IMR-90 (cell line): ENCODE data around the gene NUDT8. TPM values are rescaled to one million over a fixed set of nuclear protein-coding genes. Genes with fewer than 3 reads are reported as not detected.

Experiments used
- ATAC-seq: fragments of 200-7000 bp; cut with Tn5 transposase; 2 replicates; pipeline ENCODE4 v1.9.1; 2020; ENCODE audit warnings: low read depth, mild to moderate bottlenecking, moderate library complexity
- BruUV-seq: library from RNA; stranded (reverse); fragments of 400-500 nt; replicated peaks from 2 replicates; lab custom pipeline; 2021; lab: Mats Ljungman, UMichigan
- CTCF ChIA-PET: fragments of 300-600 bp; formaldehyde crosslinking; extraction: SDS; loops from one replicate; lab custom pipeline; 2021; ENCODE audit warnings: antibody characterized with exemption; lab: Yijun Ruan, JAX
- POLR2A ChIA-PET: fragments of 300-600 bp; sonication (Branson Sonifier 250); formaldehyde crosslinking; loops from one replicate; lab custom pipeline; 2022; ENCODE audit warnings: antibody characterized with exemption; ENCODE audit not compliant: unreplicated experiment; lab: Charles Lee
- DNase-seq: peaks from one replicate; pipeline ENCODE4 v3.0.0; 2013
- H2AFZ ChIP-seq: replicated peaks from 2 replicates; pipeline ENCODE3; 2013; ENCODE audit warnings: low read length, mild to moderate bottlenecking; ENCODE audit not compliant: poor library complexity
- H2AK5ac ChIP-seq: 2 replicates; pipeline ENCODE4 v1.6.1; 2013; ENCODE audit warnings: low read depth, low read length, inconsistent platforms
- H2AK9ac ChIP-seq: replicated peaks from 2 replicates; pipeline ENCODE3; 2013; ENCODE audit warnings: mild to moderate bottlenecking, low read depth, low read length, moderate library complexity; ENCODE audit not compliant: poor library complexity
- H2BK120ac ChIP-seq: 2 replicates; pipeline ENCODE4 v1.6.1; 2013; ENCODE audit warnings: low read depth, low read length, inconsistent platforms
- H2BK15ac ChIP-seq: 3 replicates; pipeline ENCODE4 v1.6.1; 2013; ENCODE audit warnings: low read depth, low read length, inconsistent platforms
- H2BK20ac ChIP-seq: 2 replicates; pipeline ENCODE4 v1.6.1; 2013; ENCODE audit warnings: low read depth, mild to moderate bottlenecking, inconsistent platforms, low read length, moderate library complexity
- H2BK5ac ChIP-seq: 2 replicates; pipeline ENCODE4 v1.6.1; 2013; ENCODE audit warnings: mild to moderate bottlenecking, low read depth, low read length, inconsistent platforms; ENCODE audit not compliant: poor library complexity, severe bottlenecking
- H3K14ac ChIP-seq: replicated peaks from 2 replicates; pipeline ENCODE4 v1.6.1; 2013; ENCODE audit warnings: low read depth, low read length, inconsistent platforms
- H3K18ac ChIP-seq: 2 replicates; pipeline ENCODE4 v1.6.1; 2013; ENCODE audit warnings: low read depth, low read length, control low read depth
- H3K23ac ChIP-seq: 2 replicates; pipeline ENCODE4 v1.6.1; 2013; ENCODE audit warnings: low read depth, low read length, inconsistent platforms
- H3K27ac ChIP-seq: 2 replicates; pipeline ENCODE4 v1.5.1; 2013; ENCODE audit warnings: mild to moderate bottlenecking, control low read depth, low read length; ENCODE audit not compliant: insufficient read depth
- H3K27me3 ChIP-seq: 2 replicates; pipeline ENCODE4 v1.6.1; 2013; ENCODE audit warnings: low read length; ENCODE audit not compliant: control insufficient read depth, insufficient read depth
- H3K36me3 ChIP-seq: 2 replicates; pipeline ENCODE4 v1.6.1; 2013; ENCODE audit warnings: low read length, mixed read lengths; ENCODE audit not compliant: control insufficient read depth, insufficient read depth
- H3K4ac ChIP-seq: 2 replicates; pipeline ENCODE4 v1.6.1; 2013; ENCODE audit warnings: low read depth, low read length, inconsistent platforms
- H3K4me1 ChIP-seq: 2 replicates; pipeline ENCODE4 v1.6.1; 2013; ENCODE audit warnings: low read length, mixed read lengths; ENCODE audit not compliant: control insufficient read depth, insufficient read depth
- H3K4me2 ChIP-seq: 2 replicates; pipeline ENCODE4 v1.6.1; 2013; ENCODE audit warnings: low read depth, mild to moderate bottlenecking, control low read depth, low read length, moderate library complexity
- H3K4me3 ChIP-seq: 2 replicates; pipeline ENCODE4 v1.5.1; 2013; ENCODE audit warnings: low read depth, mild to moderate bottlenecking, control low read depth, low read length, moderate library complexity; ENCODE audit not compliant: insufficient read depth
- H3K56ac ChIP-seq: 2 replicates; pipeline ENCODE4 v1.6.1; 2013; ENCODE audit warnings: low read length, inconsistent platforms; ENCODE audit not compliant: insufficient read depth; ENCODE audit errors: extremely low read depth
- H3K79me1 ChIP-seq, 2 experiments: 2 replicates each; pipeline ENCODE4 v1.6.1; 2013; ENCODE audit warnings: low read length in 2 of 2, inconsistent platforms in 1 of 2, low read depth in 1 of 2
- H3K9ac ChIP-seq: 2 replicates; pipeline ENCODE4 v1.6.1; 2013; ENCODE audit warnings: low read depth, low read length, control low read depth
- H3K9me1 ChIP-seq: 2 replicates; pipeline ENCODE4 v1.6.1; 2013; ENCODE audit warnings: low read length, inconsistent platforms; ENCODE audit not compliant: insufficient read depth
- H3K9me3 ChIP-seq: 2 replicates; pipeline ENCODE4 v1.6.1; 2013; ENCODE audit warnings: low read length; ENCODE audit not compliant: control insufficient read depth, insufficient read depth
- H4K20me1 ChIP-seq: 2 replicates; pipeline ENCODE4 v1.6.1; 2013; ENCODE audit warnings: low read length, inconsistent platforms; ENCODE audit not compliant: insufficient read depth
- H4K5ac ChIP-seq: 2 replicates; pipeline ENCODE4 v1.6.1; 2013; ENCODE audit warnings: mild to moderate bottlenecking, low read depth, low read length, control low read depth
- H4K8ac ChIP-seq, 2 experiments: 2 replicates each; pipeline ENCODE4 v1.6.1; 2013; ENCODE audit warnings: low read depth in 2 of 2, low read length in 2 of 2, control low read depth in 1 of 2, inconsistent platforms in 1 of 2
- H4K91ac ChIP-seq: 2 replicates; pipeline ENCODE4 v1.6.1; 2013; ENCODE audit warnings: low read depth, low read length, inconsistent platforms; ENCODE audit not compliant: insufficient read depth
- BHLHE40 ChIP-seq: fragments of 150-350 bp; IDR thresholded peaks from 2 replicates; pipeline ENCODE4 v1.6.1; 2016; ENCODE audit warnings: mild to moderate bottlenecking, low read depth, low read length
- FOS ChIP-seq: fragments of 150-350 bp; IDR thresholded peaks from 2 replicates; pipeline ENCODE4 v1.6.1; 2016; ENCODE audit warnings: low read depth, low read length
- MAFK ChIP-seq: IDR thresholded peaks from 2 replicates; pipeline ENCODE4 v1.6.1; 2012; ENCODE audit warnings: low read depth, low read length, improper control_type of control experiment
- NFE2L2 ChIP-seq: fragments of 150-350 bp; IDR thresholded peaks from 2 replicates; pipeline ENCODE4 v1.6.1; 2016; ENCODE audit warnings: low read depth, mild to moderate bottlenecking, low read length
- POLR2A ChIP-seq: IDR thresholded peaks from 2 replicates; pipeline ENCODE4 v1.6.1; 2012; ENCODE audit warnings: mild to moderate bottlenecking, low read depth, low read length
- WGBS, 2 experiments: methylation state at CpG; one replicate each; pipeline versions ENCODE4 v1.1.5 to v1.1.7; 2013; ENCODE audit warnings: missing lambda C conversion rate in 2 of 2; ENCODE audit not compliant: insufficient read length in 1 of 2; ENCODE audit errors: extremely low coverage in 2 of 2; 5-methylcytosine and 5-hydroxymethylcytosine counted together
- dilution Hi-C: fragments of 300-500 bp; cut with HindIII; formaldehyde crosslinking; loops from one replicate; pipeline ENCODE4 v1.14.3; 2018; ENCODE audit warnings: low sequenced_read_pairs; ENCODE audit not compliant: unreplicated experiment
- in situ Hi-C: fragments of 300-500 bp; cut with MboI; formaldehyde crosslinking; loops from 3 replicates; pipeline ENCODE4 v1.14.3; 2019; ENCODE audit warnings: low sequenced_read_pairs, inconsistent platforms, mixed read lengths
- intact Hi-C: fragments of 100-400 bp; cut with micrococcal nuclease; formaldehyde crosslinking; loops from 2 replicates; pipeline ENCODE4 v1.10.0; 2022
- polyA plus RNA-seq, 3 experiments: library from polyadenylated mRNA; depleted of rRNA; stranded (reverse); fragments of >200 nt; gene quantifications; 2 replicates each; pipeline ENCODE4 v1.2.3, GENCODE V29; 2012; ENCODE audit warnings: low replicate concordance in 1 of 3
- total RNA-seq: library from RNA; depleted of rRNA; stranded (reverse); fragments of >200 nt; gene quantifications from 2 replicates; pipeline ENCODE4 v1.2.3, GENCODE V29; 2012
- TF ChIP-seq, protein P1 (sequence below): fragments of 150-350 bp; IDR thresholded peaks from 2 replicates; pipeline ENCODE4 v1.6.1; 2016; ENCODE audit warnings: low read depth, mild to moderate bottlenecking, low read length, moderate library complexity, borderline replicate concordance
- TF ChIP-seq, protein P2 (sequence below): conservative IDR thresholded peaks from 2 replicates; pipeline ENCODE4 v1.5.1; 2012; ENCODE audit warnings: mild to moderate bottlenecking, low read depth, low read length, improper control_type of control experiment

Gene NUDT8
- total and polyA plus RNA-seq, 2 of the 4 experiments (the other 2 are of a cell fraction) = 1.4 to 2.5 TPM

DNA sequence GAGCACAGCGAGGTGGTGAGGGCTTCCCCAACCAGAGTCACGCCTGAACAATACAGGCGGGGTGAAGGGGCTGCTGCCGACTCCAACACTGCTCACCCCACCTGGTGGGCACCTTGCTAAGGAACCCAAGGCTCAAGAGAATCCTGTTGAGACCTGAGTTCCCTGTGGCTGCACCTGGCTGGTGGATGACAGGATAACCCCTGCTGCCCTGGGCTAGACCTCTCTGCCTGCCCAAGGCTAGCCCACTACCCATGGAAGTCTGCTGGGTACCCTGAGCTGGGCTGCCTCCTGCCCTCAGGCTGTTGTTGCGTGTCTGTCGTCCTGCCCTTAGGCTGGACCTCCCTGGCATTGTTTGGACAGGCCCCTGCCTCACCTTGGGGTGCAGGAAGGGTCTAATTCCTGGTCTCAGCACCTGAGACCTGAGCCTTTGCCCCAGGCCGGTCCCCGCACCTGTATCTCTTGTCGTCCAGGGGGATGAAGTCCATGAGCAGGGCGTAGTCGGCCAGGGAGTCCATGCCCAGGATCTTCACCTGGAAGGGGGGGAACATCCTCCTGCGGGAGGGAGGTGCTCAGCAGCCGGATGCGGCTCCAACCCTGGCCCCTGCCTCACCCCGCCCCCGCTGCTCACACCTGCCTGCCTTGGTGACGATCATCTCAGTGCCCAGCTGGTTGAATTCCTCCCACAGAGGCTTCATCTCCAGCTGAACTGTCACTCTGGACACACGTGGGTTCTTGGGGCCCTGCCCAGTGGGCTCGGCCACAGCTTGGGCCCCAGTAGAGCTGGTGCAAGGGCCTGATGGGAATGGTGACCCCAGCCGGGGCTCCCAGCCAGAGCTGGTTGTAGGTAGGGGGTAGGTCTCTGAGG lies 4.9 kb upstream of the NUDT8 start (continued):
- no peak for TF ChIP-seq MAFK
- TF ChIP-seq FOS = no peak

DNA sequence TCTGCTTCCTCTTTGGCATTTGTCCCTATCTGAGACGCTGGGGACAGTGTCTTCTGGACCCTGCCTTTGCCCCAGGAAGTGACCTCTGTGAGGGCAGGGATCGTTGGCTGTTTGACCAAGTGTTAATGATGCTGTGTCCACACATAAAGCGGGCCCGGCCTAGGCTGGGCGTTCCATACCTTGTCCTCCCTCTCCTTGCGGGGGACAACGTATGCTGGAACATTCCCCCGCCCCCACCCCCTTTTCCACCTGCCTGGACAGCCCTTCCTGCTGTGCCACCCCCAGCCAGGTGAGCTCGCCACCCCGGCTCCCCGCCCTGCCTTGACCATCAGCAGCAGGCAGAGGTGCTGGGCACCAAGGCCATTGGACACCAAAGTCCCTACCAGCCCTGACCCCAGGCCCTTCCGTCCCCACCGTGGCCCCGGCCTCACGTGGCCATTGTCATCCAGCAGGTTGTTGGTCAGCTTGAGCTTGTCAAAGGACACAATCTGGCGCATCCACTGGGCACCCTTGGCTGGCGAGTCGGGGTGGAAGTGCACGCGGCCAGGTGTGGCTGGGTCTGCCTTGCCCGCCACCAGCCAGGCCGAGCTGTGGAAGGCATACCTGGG lies 4.1 kb upstream of the NUDT8 start:
- no peak overlapping the region for H4K91ac ChIP-seq
- H3K9me1 ChIP-seq = peaks cover 4% of the 10 kb centered on the region; the same call in 1 of the 2 replicates
- H3K14ac ChIP-seq = no peak overlapping the region
- no peak overlapping the region for H3K27ac ChIP-seq
- no peak overlapping the region for H3K9ac ChIP-seq
- H3K4ac ChIP-seq = no peak overlapping the region
- WGBS, 2 experiments = 93% methylated on average over 9 of the region's 22 CpGs; no CpG with 5 or more reads in 1 of the 2 experiments
- POLR2A ChIA-PET = no interaction called here
- ATAC-seq = no peak
- DNase-seq = no peak
- no peak overlapping the region for H2AK5ac ChIP-seq
- CTCF ChIA-PET = no interaction called here
- no TSS peak for BruUV-seq
- no peak overlapping the region for H3K23ac ChIP-seq
- no peaks in the 10 kb centered on the region for H3K36me3 ChIP-seq
- H4K8ac ChIP-seq = no peak overlapping the region
- H4K5ac ChIP-seq = no peak overlapping the region
- TF ChIP-seq, protein P1, sequence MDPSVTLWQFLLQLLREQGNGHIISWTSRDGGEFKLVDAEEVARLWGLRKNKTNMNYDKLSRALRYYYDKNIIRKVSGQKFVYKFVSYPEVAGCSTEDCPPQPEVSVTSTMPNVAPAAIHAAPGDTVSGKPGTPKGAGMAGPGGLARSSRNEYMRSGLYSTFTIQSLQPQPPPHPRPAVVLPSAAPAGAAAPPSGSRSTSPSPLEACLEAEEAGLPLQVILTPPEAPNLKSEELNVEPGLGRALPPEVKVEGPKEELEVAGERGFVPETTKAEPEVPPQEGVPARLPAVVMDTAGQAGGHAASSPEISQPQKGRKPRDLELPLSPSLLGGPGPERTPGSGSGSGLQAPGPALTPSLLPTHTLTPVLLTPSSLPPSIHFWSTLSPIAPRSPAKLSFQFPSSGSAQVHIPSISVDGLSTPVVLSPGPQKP = no peak
- no peak for TF ChIP-seq BHLHE40
- TF ChIP-seq, protein P2, sequence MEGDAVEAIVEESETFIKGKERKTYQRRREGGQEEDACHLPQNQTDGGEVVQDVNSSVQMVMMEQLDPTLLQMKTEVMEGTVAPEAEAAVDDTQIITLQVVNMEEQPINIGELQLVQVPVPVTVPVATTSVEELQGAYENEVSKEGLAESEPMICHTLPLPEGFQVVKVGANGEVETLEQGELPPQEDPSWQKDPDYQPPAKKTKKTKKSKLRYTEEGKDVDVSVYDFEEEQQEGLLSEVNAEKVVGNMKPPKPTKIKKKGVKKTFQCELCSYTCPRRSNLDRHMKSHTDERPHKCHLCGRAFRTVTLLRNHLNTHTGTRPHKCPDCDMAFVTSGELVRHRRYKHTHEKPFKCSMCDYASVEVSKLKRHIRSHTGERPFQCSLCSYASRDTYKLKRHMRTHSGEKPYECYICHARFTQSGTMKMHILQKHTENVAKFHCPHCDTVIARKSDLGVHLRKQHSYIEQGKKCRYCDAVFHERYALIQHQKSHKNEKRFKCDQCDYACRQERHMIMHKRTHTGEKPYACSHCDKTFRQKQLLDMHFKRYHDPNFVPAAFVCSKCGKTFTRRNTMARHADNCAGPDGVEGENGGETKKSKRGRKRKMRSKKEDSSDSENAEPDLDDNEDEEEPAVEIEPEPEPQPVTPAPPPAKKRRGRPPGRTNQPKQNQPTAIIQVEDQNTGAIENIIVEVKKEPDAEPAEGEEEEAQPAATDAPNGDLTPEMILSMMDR = no peak
- no peak for TF ChIP-seq NFE2L2
- TF ChIP-seq POLR2A = no peak
- H2BK20ac ChIP-seq = no peak overlapping the region
- H2BK15ac ChIP-seq = no peak overlapping the region
- H3K56ac ChIP-seq = no peak overlapping the region
- H4K20me1 ChIP-seq = no peaks in the 10 kb centered on the region
- in situ Hi-C loops = no loop called here
- H3K27me3 ChIP-seq = peaks cover 6% of the 10 kb centered on the region; the same call in 1 of the 2 replicates
- no peaks in the 10 kb centered on the region for H3K79me1 ChIP-seq
- dilution Hi-C loops = no loop called here
- no peak overlapping the region for H3K4me3 ChIP-seq
- no peak overlapping the region for H3K4me2 ChIP-seq
- H3K4me1 ChIP-seq = 0 out of 2 replicates have a peak, but pooled peaks cover 3% of the 10 kb centered on the region
- H3K9me3 ChIP-seq = no peaks in the 10 kb centered on the region
- H2BK120ac ChIP-seq = no peak overlapping the region
- no peak overlapping the region for H2AFZ ChIP-seq
- no peak overlapping the region for H2BK5ac ChIP-seq
- intact Hi-C loops = no loop called here
- H3K18ac ChIP-seq = no peak overlapping the region
- no peak overlapping the region for H2AK9ac ChIP-seq
